HepG2 (cell line): ENCODE data around the gene TGFBR1. TPM values are rescaled to one million over a fixed set of nuclear protein-coding genes. Genes with fewer than 3 reads are reported as not detected.

Source experiments
- ATAC-seq: fragments of 200-7000 bp; cut with Tn5 transposase; 3 replicates; pipeline ENCODE4 v1.9.1; 2020; ENCODE audit warnings: mild to moderate bottlenecking, moderate library complexity
- BruUV-seq: library from RNA; stranded (reverse); fragments of 400-500 nt; replicated peaks from 2 replicates; lab custom pipeline; 2021; lab: Mats Ljungman, UMichigan
- CTCF ChIA-PET: fragments of 300-600 bp; formaldehyde crosslinking; extraction: SDS; loops from one replicate; lab custom pipeline; 2021; ENCODE audit warnings: low total read pairs, inconsistent platforms, low intra/inter-chr PET ratio; lab: Yijun Ruan, JAX
- POLR2A ChIA-PET: fragments of 350-600 bp; sonication (Branson Sonifier 250); formaldehyde crosslinking; loops from one replicate; lab custom pipeline; 2020; ENCODE audit warnings: antibody characterized with exemption, inconsistent platforms; lab: Yijun Ruan, JAX
- DNase-seq: peaks from one replicate; pipeline ENCODE4 v3.0.0-alpha.2; 2015; ENCODE audit warnings: low spot score
- FAIRE-seq: peaks from 3 replicates; lab custom pipeline; 2011; peaks lifted over from hg19 to GRCh38; lab: Jason Lieb, UNC
- H2AFZ ChIP-seq: one replicate; pipeline ENCODE4 v1.6.1; 2011; ENCODE audit warnings: low read length, inconsistent platforms
- H3K27ac ChIP-seq: fragments of 300-600 bp; 3 replicates; pipeline ENCODE4 v1.8.0; 2011; ENCODE audit warnings: mixed run types, mild to moderate bottlenecking, mixed read lengths, low read length, inconsistent platforms; ENCODE audit not compliant: insufficient read depth; ENCODE audit errors: extremely low read length
- H3K27me3 ChIP-seq, 2 experiments: fragments of 200-600 bp in 1 of 2; 2 replicates in 1 of 2; 3 replicates in 1 of 2; pipeline versions ENCODE4 v1.6.0 to v1.8.0; 2011; ENCODE audit warnings: low read length in 2 of 2, mild to moderate bottlenecking in 2 of 2, moderate library complexity in 2 of 2, inconsistent platforms in 1 of 2; ENCODE audit not compliant: insufficient read depth in 2 of 2, control insufficient read depth in 1 of 2
- H3K36me3 ChIP-seq, 2 experiments: fragments of 200-600 bp in 1 of 2; replicated peaks in 1 of 2; 2 replicates in 1 of 2; 3 replicates in 1 of 2; pipeline versions ENCODE4 v1.5.1 to v1.8.0; 2011; ENCODE audit warnings: low read length in 2 of 2, inconsistent platforms in 1 of 2; ENCODE audit not compliant: insufficient read depth in 2 of 2, control insufficient read depth in 1 of 2
- H3K4me1 ChIP-seq: 2 replicates; pipeline ENCODE4 v1.5.1; 2012; ENCODE audit warnings: low read length, inconsistent platforms; ENCODE audit not compliant: insufficient read depth
- H3K4me2 ChIP-seq: 2 replicates; pipeline ENCODE4 v1.6.0; 2011; ENCODE audit warnings: low read depth, low read length, inconsistent platforms
- H3K4me3 ChIP-seq, 3 experiments: fragments of 200-600 bp in 1 of 3; sonication (generic), shearing (Covaris generic) in 1 of 3; replicated peaks in 1 of 3; 2 replicates each; pipeline ENCODE4 v1.5.1; 2011 to 2016; ENCODE audit warnings: low read length in 3 of 3, inconsistent platforms in 2 of 3, low read depth in 2 of 3, mild to moderate bottlenecking in 2 of 3, control low read depth in 1 of 3, mixed read lengths in 1 of 3; ENCODE audit not compliant: insufficient read depth in 1 of 3
- H3K79me2 ChIP-seq: one replicate; pipeline ENCODE4 v1.6.1; 2011; ENCODE audit warnings: low read length, inconsistent platforms; ENCODE audit not compliant: insufficient read depth
- H3K9ac ChIP-seq: 2 replicates; pipeline ENCODE4 v1.6.0; 2011; ENCODE audit warnings: mild to moderate bottlenecking, low read depth, low read length, inconsistent platforms; ENCODE audit not compliant: insufficient read depth
- H3K9me3 ChIP-seq: 2 replicates; pipeline ENCODE4 v1.5.1; 2012; ENCODE audit warnings: mild to moderate bottlenecking, low read length
- H4K20me1 ChIP-seq: 2 replicates; pipeline ENCODE4 v1.6.0; 2011; ENCODE audit warnings: inconsistent platforms, mild to moderate bottlenecking, low read length, moderate library complexity; ENCODE audit not compliant: insufficient read depth
- AKAP8 ChIP-seq: sonication (generic); formaldehyde crosslinking; IDR thresholded peaks from 2 replicates; pipeline ENCODE4 v1.5.1; 2020; ENCODE audit warnings: mild to moderate bottlenecking, missing genetic modification reagents
- ATRX ChIP-seq: sonication (generic); formaldehyde crosslinking; IDR thresholded peaks from 2 replicates; pipeline ENCODE4 v1.4.0; 2020; ENCODE audit warnings: missing genetic modification reagents, borderline replicate concordance
- DPF2 ChIP-seq: sonication (generic); formaldehyde crosslinking; IDR thresholded peaks from 2 replicates; pipeline ENCODE4 v1.4.0; 2020; ENCODE audit warnings: mild to moderate bottlenecking, low read depth, missing genetic modification reagents, borderline replicate concordance
- EHMT2 ChIP-seq: fragments of 200-600 bp; sonication (generic); IDR thresholded peaks from 2 replicates; pipeline ENCODE4 v1.7.0; 2017; ENCODE audit warnings: antibody characterized with exemption, low read depth, low read length, borderline replicate concordance
- XBP1 ChIP-seq: sonication (generic); formaldehyde crosslinking; IDR thresholded peaks from 2 replicates; pipeline ENCODE4 v1.5.0; 2020; ENCODE audit warnings: missing genetic modification reagents
- ZNF138 ChIP-seq: sonication (generic); formaldehyde crosslinking; IDR thresholded peaks from 2 replicates; pipeline ENCODE4 v1.5.0; 2020; ENCODE audit warnings: mild to moderate bottlenecking, low read depth, missing genetic modification reagents
- ZNF788 ChIP-seq: sonication (generic); formaldehyde crosslinking; IDR thresholded peaks from 2 replicates; pipeline ENCODE4 v1.5.0; 2020; ENCODE audit warnings: mild to moderate bottlenecking, missing genetic modification reagents, borderline replicate concordance
- WGBS: methylation state at CpG from one replicate; pipeline ENCODE4 v1.1.6; 2017; ENCODE audit warnings: low lambda C conversion rate; 5-methylcytosine and 5-hydroxymethylcytosine counted together
- in situ Hi-C: cut with HindIII; loops from 2 replicates; pipeline ENCODE4 v1.10.0; 2017; ENCODE audit warnings: low pct_unique_long_range_greater_than_20kb; ENCODE audit not compliant: extremely low pct_ligation_motif_present
- intact Hi-C: fragments of 100-400 bp; cut with micrococcal nuclease; formaldehyde crosslinking; loops from one replicate; pipeline ENCODE4 v1.10.0; 2022; ENCODE audit not compliant: unreplicated experiment
- polyA plus RNA-seq, 8 experiments: library from polyadenylated mRNA; depleted of rRNA in 3 of 8; stranded (reverse) in 7 of 8; unstranded in 1 of 8; fragments of >200 nt; fragmentation: Illumina TruSeq in 4 of 8; extraction: Trizol in 4 of 8; gene quantifications; 2 replicates each; pipeline versions ENCODE4 v1.2.1 to v1.2.3, GENCODE V29; 2011 to 2016; ENCODE audit warnings: low read depth in 4 of 8, missing spikeins in 1 of 8, mixed read lengths in 1 of 8; ENCODE audit not compliant: insufficient read depth in 1 of 8
- total RNA-seq, 5 experiments: library from RNA; depleted of rRNA; stranded (reverse); fragments of >200 nt; fragmentation: Illumina TruSeq; extraction: Trizol; gene quantifications; 2 replicates each; pipeline ENCODE4 v1.2.3, GENCODE V29; 2016; ENCODE audit warnings: low read depth in 1 of 5
- TF ChIP-seq, protein P1 (sequence below): sonication (generic); formaldehyde crosslinking; IDR thresholded peaks from 2 replicates; pipeline ENCODE4 v1.5.1; 2020; ENCODE audit warnings: missing genetic modification reagents, mild to moderate bottlenecking, borderline replicate concordance
- TF ChIP-seq, protein P2 (sequence below): sonication (generic); formaldehyde crosslinking; IDR thresholded peaks from 2 replicates; pipeline ENCODE4 v1.5.1; 2020; ENCODE audit warnings: missing genetic modification reagents, mild to moderate bottlenecking, borderline replicate concordance
- TF ChIP-seq, protein P3 (sequence below): sonication (generic); formaldehyde crosslinking; IDR thresholded peaks from 2 replicates; pipeline ENCODE4 v1.4.0; 2020; ENCODE audit warnings: mild to moderate bottlenecking, low read depth, missing genetic modification reagents
- TF ChIP-seq, protein P4 (sequence below): sonication (generic); formaldehyde crosslinking; IDR thresholded peaks from 2 replicates; pipeline ENCODE4 v1.4.0; 2020; ENCODE audit warnings: missing genetic modification reagents
- TF ChIP-seq, protein P5 (sequence below): IDR thresholded peaks from 2 replicates; pipeline ENCODE4 v1.6.1; 2018; ENCODE audit warnings: missing genetic modification reagents, mild to moderate bottlenecking, missing compliant biosample characterization

Gene TGFBR1
- total and polyA plus RNA-seq, 2 of the 13 experiments (the other 11 are each of a cell fraction or from before 2014, with no cell fraction given): 16.8 to 23.9 TPM

DNA sequence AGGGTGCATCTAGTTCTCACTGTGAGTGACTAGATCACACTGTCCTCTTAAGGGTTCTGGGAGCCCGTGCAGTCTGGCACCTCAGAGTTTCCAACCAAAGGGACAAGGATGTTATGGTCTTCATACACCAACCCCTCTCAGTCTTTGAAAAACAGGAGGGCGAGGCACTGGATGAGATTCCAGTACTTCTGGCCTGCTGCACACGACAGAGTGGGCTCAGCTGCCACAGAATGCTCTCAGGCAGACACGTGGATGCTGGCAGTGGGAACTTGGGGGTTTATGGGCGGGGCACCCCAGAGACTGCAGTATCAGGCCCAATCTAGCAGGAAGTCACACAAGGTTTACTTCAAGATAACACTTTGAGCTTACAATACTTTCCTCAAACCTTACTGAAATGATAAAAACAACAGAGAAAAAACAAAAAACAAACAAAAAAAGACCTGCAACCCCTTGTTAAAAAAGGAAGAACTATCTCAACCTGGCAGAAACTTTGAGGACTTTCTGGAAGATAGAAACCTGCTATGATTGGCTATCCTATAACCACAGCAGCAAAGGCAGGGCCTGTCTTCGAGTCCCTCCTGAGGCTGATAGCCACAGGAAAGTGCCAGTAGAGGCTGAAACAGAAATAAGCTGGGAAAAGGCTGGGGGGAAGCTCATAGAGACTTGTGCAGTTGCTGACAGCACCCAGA is 28.3 kb upstream of the TGFBR1 start:
- no peak overlapping the region for H3K27ac ChIP-seq
- no peak for FAIRE-seq
- H3K4me3 ChIP-seq: no peak overlapping the region
- no peak for ATAC-seq
- 5% methylated on average over 6 of the region's 6 CpGs for WGBS
- no peaks in the 10 kb centered on the region for H3K79me2 ChIP-seq
- ChIA-PET POLR2A (no interaction called here), CTCF (no interaction called here)
- no peak overlapping the region for H2AFZ ChIP-seq
- H4K20me1 ChIP-seq: no peaks in the 10 kb centered on the region
- no peak overlapping the region for H3K4me2 ChIP-seq
- TF ChIP-seq EHMT2: no peak
- TF ChIP-seq, protein P1, sequence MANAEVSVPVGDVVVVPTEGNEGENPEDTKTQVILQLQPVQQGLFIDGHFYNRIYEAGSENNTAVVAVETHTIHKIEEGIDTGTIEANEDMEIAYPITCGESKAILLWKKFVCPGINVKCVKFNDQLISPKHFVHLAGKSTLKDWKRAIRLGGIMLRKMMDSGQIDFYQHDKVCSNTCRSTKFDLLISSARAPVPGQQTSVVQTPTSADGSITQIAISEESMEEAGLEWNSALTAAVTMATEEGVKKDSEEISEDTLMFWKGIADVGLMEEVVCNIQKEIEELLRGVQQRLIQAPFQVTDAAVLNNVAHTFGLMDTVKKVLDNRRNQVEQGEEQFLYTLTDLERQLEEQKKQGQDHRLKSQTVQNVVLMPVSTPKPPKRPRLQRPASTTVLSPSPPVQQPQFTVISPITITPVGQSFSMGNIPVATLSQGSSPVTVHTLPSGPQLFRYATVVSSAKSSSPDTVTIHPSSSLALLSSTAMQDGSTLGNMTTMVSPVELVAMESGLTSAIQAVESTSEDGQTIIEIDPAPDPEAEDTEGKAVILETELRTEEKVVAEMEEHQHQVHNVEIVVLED (CRISPR knock-in tag): no peak
- no peak for TF ChIP-seq ATRX (CRISPR knock-in tag)
- TF ChIP-seq AKAP8 (CRISPR knock-in tag): no peak
- TF ChIP-seq, protein P2, sequence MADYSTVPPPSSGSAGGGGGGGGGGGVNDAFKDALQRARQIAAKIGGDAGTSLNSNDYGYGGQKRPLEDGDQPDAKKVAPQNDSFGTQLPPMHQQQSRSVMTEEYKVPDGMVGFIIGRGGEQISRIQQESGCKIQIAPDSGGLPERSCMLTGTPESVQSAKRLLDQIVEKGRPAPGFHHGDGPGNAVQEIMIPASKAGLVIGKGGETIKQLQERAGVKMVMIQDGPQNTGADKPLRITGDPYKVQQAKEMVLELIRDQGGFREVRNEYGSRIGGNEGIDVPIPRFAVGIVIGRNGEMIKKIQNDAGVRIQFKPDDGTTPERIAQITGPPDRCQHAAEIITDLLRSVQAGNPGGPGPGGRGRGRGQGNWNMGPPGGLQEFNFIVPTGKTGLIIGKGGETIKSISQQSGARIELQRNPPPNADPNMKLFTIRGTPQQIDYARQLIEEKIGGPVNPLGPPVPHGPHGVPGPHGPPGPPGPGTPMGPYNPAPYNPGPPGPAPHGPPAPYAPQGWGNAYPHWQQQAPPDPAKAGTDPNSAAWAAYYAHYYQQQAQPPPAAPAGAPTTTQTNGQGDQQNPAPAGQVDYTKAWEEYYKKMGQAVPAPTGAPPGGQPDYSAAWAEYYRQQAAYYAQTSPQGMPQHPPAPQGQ (CRISPR knock-in tag): no peak
- no peak for TF ChIP-seq ZNF138 (CRISPR knock-in tag)
- TF ChIP-seq ZNF788 (CRISPR knock-in tag): no peak
- TF ChIP-seq, protein P3, sequence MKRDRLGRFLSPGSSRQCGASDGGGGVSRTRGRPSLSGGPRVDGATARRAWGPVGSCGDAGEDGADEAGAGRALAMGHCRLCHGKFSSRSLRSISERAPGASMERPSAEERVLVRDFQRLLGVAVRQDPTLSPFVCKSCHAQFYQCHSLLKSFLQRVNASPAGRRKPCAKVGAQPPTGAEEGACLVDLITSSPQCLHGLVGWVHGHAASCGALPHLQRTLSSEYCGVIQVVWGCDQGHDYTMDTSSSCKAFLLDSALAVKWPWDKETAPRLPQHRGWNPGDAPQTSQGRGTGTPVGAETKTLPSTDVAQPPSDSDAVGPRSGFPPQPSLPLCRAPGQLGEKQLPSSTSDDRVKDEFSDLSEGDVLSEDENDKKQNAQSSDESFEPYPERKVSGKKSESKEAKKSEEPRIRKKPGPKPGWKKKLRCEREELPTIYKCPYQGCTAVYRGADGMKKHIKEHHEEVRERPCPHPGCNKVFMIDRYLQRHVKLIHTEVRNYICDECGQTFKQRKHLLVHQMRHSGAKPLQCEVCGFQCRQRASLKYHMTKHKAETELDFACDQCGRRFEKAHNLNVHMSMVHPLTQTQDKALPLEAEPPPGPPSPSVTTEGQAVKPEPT (CRISPR knock-in tag): no peak
- TF ChIP-seq, protein P4, sequence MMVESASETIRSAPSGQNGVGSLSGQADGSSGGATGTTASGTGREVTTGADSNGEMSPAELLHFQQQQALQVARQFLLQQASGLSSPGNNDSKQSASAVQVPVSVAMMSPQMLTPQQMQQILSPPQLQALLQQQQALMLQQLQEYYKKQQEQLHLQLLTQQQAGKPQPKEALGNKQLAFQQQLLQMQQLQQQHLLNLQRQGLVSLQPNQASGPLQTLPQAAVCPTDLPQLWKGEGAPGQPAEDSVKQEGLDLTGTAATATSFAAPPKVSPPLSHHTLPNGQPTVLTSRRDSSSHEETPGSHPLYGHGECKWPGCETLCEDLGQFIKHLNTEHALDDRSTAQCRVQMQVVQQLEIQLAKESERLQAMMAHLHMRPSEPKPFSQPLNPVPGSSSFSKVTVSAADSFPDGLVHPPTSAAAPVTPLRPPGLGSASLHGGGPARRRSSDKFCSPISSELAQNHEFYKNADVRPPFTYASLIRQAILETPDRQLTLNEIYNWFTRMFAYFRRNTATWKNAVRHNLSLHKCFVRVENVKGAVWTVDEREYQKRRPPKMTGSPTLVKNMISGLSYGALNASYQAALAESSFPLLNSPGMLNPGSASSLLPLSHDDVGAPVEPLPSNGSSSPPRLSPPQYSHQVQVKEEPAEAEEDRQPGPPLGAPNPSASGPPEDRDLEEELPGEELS (CRISPR knock-in tag): no peak
- TF ChIP-seq DPF2 (CRISPR knock-in tag): no peak
- no peak for TF ChIP-seq XBP1 (CRISPR knock-in tag)
- TF ChIP-seq, protein P5, sequence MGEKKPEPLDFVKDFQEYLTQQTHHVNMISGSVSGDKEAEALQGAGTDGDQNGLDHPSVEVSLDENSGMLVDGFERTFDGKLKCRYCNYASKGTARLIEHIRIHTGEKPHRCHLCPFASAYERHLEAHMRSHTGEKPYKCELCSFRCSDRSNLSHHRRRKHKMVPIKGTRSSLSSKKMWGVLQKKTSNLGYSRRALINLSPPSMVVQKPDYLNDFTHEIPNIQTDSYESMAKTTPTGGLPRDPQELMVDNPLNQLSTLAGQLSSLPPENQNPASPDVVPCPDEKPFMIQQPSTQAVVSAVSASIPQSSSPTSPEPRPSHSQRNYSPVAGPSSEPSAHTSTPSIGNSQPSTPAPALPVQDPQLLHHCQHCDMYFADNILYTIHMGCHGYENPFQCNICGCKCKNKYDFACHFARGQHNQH (CRISPR knock-in tag): no peak
- DNase-seq: no peak
- H3K9ac ChIP-seq: no peak overlapping the region
- H3K27me3 ChIP-seq: peaks cover 1 to 4% of the 10 kb centered on the region in 2 experiments; a peak in 1 of 5 replicates
- no TSS peak for BruUV-seq
- intact Hi-C loops: no loop called here
- in situ Hi-C loops: no loop called here
- H3K9me3 ChIP-seq: no peaks in the 10 kb centered on the region
- no peaks in the 10 kb centered on the region for H3K4me1 ChIP-seq
- no peaks in the 10 kb centered on the region for H3K36me3 ChIP-seq
